H1 (cell line): ENCODE data around the gene MAN1C1. TPM values are rescaled to one million over a fixed set of nuclear protein-coding genes. Genes with fewer than 3 reads are reported as not detected.

Experiments
- CTCF ChIA-PET: fragments of 300-600 bp; sonication (Branson Sonifier 250); formaldehyde crosslinking; loops from one replicate; lab custom pipeline; 2021; ENCODE audit not compliant: partially characterized antibody; lab: Charles Lee
- POLR2A ChIA-PET: fragments of 300-600 bp; sonication (Branson Sonifier 250); formaldehyde crosslinking; loops from one replicate; lab custom pipeline; 2021; ENCODE audit warnings: inconsistent platforms; ENCODE audit not compliant: partially characterized antibody; lab: Charles Lee
- DNase-seq, 2 experiments: peaks; one replicate each; pipeline versions ENCODE4 v3.0.0 to v3.0.0-alpha.2; 2010 to 2022; ENCODE audit warnings: low spot score in 2 of 2, low read depth in 1 of 2, mixed read lengths in 1 of 2
- FAIRE-seq: peaks from 2 replicates; lab custom pipeline; 2011; peaks lifted over from hg19 to GRCh38; lab: Jason Lieb, UNC
- H2AFZ ChIP-seq: 2 replicates; pipeline ENCODE4 v1.8.1; 2012; ENCODE audit warnings: low read length, inconsistent platforms
- H2AK5ac ChIP-seq: 2 replicates; pipeline ENCODE4 v1.6.1; 2013; ENCODE audit warnings: low read depth, low read length
- H2BK120ac ChIP-seq: replicated peaks from 2 replicates; pipeline ENCODE3; 2013; ENCODE audit warnings: low read depth, low read length, inconsistent platforms
- H2BK12ac ChIP-seq: 2 replicates; pipeline ENCODE4 v1.6.1; 2013; ENCODE audit warnings: low read depth, low read length
- H2BK15ac ChIP-seq: 2 replicates; pipeline ENCODE4 v1.6.1; 2013; ENCODE audit warnings: low read length
- H2BK20ac ChIP-seq: 2 replicates; pipeline ENCODE4 v1.6.1; 2013; ENCODE audit warnings: low read length
- H2BK5ac ChIP-seq: 2 replicates; pipeline ENCODE4 v1.6.1; 2013; ENCODE audit warnings: low read depth, low read length
- H3K14ac ChIP-seq: 2 replicates; pipeline ENCODE4 v1.6.1; 2013; ENCODE audit warnings: inconsistent platforms; ENCODE audit not compliant: insufficient read length
- H3K18ac ChIP-seq: 2 replicates; pipeline ENCODE4 v1.6.1; 2013; ENCODE audit warnings: low read length; ENCODE audit errors: extremely low read depth
- H3K23ac ChIP-seq: 2 replicates; pipeline ENCODE4 v1.6.1; 2013; ENCODE audit warnings: inconsistent platforms; ENCODE audit not compliant: insufficient read length
- H3K23me2 ChIP-seq: 2 replicates; pipeline ENCODE4 v1.6.1; 2013; ENCODE audit warnings: low read depth, low read length
- H3K27ac ChIP-seq: 2 replicates; pipeline ENCODE4 v1.6.1; 2011; ENCODE audit warnings: low read depth, low read length, inconsistent platforms
- H3K27me3 ChIP-seq, 4 experiments: replicated peaks in 1 of 4; 1 replicate in 1 of 4; 2 replicates in 3 of 4; pipeline versions ENCODE4 v1.6.1 to v1.8.1; 2011 to 2013; ENCODE audit warnings: low read length in 3 of 4, mild to moderate bottlenecking in 3 of 4, inconsistent platforms in 2 of 4, mixed read lengths in 2 of 4, moderate library complexity in 1 of 4; ENCODE audit not compliant: control insufficient read depth in 3 of 4, insufficient read depth in 3 of 4; ENCODE audit errors: extremely low read depth in 1 of 4
- H3K36me3 ChIP-seq, 4 experiments: 2 replicates each; pipeline versions ENCODE4 v1.6.1 to v1.8.1; 2011 to 2013; ENCODE audit warnings: mild to moderate bottlenecking in 4 of 4, low read length in 3 of 4, moderate library complexity in 2 of 4, control low read depth in 1 of 4, inconsistent platforms in 1 of 4; ENCODE audit not compliant: insufficient read depth in 4 of 4, control insufficient read depth in 2 of 4
- H3K4ac ChIP-seq: replicated peaks from 2 replicates; pipeline ENCODE3; 2013; ENCODE audit warnings: low read length, low read depth, mixed read lengths, inconsistent platforms; ENCODE audit not compliant: insufficient read length
- H3K4me1 ChIP-seq, 4 experiments: replicated peaks in 1 of 4; 1 replicate in 1 of 4; 2 replicates in 3 of 4; pipeline versions ENCODE4 v1.6.1 to v1.8.1; 2011 to 2013; ENCODE audit warnings: low read length in 3 of 4, inconsistent platforms in 2 of 4, mixed read lengths in 1 of 4; ENCODE audit not compliant: insufficient read depth in 4 of 4, control insufficient read depth in 3 of 4
- H3K4me2 ChIP-seq, 2 experiments: 2 replicates each; pipeline versions ENCODE4 v1.6.1 to v1.8.1; 2011 to 2013; ENCODE audit warnings: low read depth in 2 of 2, low read length in 2 of 2, control low read depth in 1 of 2, inconsistent platforms in 1 of 2, mild to moderate bottlenecking in 1 of 2; ENCODE audit not compliant: insufficient read depth in 1 of 2
- H3K4me3 ChIP-seq, 4 experiments: fragments of 200-600, 300-600 bp in 1 of 4; sonication (generic), shearing (Covaris generic), sonication (Bioruptor Twin) in 1 of 4; 2 replicates each; pipeline versions ENCODE4 v1.5.1 to v1.8.1; 2011 to 2016; ENCODE audit warnings: low read length in 4 of 4, low read depth in 3 of 4, control low read depth in 2 of 4, inconsistent platforms in 2 of 4, mild to moderate bottlenecking in 2 of 4, mixed read lengths in 1 of 4, moderate library complexity in 1 of 4; ENCODE audit not compliant: insufficient read depth in 2 of 4; ENCODE audit errors: extremely low read depth in 1 of 4
- H3K56ac ChIP-seq: replicated peaks from 2 replicates; pipeline ENCODE3; 2013; ENCODE audit warnings: low read depth, mild to moderate bottlenecking, mixed read lengths, low read length, inconsistent platforms; ENCODE audit not compliant: insufficient read length
- H3K79me1 ChIP-seq: 2 replicates; pipeline ENCODE4 v1.6.1; 2013; ENCODE audit warnings: low read depth, low read length, control low read depth
- H3K79me2 ChIP-seq, 2 experiments: 2 replicates each; pipeline versions ENCODE4 v1.6.1 to v1.8.1; 2012 to 2013; ENCODE audit warnings: low read length in 2 of 2, mild to moderate bottlenecking in 2 of 2, inconsistent platforms in 1 of 2; ENCODE audit not compliant: insufficient read depth in 2 of 2, control insufficient read depth in 1 of 2
- H3K9ac ChIP-seq, 4 experiments: replicated peaks in 1 of 4; 1 replicate in 1 of 4; 2 replicates in 3 of 4; pipeline versions ENCODE4 v1.6.1 to v1.8.1; 2011 to 2013; ENCODE audit warnings: low read depth in 3 of 4, low read length in 3 of 4, control low read depth in 2 of 4, mild to moderate bottlenecking in 2 of 4, moderate library complexity in 2 of 4, inconsistent platforms in 1 of 4; ENCODE audit errors: extremely low read depth in 1 of 4
- H3K9me3 ChIP-seq, 2 experiments: 2 replicates each; pipeline versions ENCODE4 v1.6.1 to v1.8.1; 2012 to 2013; ENCODE audit warnings: mild to moderate bottlenecking in 2 of 2, moderate library complexity in 2 of 2, control low read depth in 1 of 2, inconsistent platforms in 1 of 2, low read depth in 1 of 2, low read length in 1 of 2, mixed read lengths in 1 of 2; ENCODE audit not compliant: insufficient read depth in 2 of 2
- H4K20me1 ChIP-seq, 2 experiments: replicated peaks in 1 of 2; 2 replicates each; pipeline versions ENCODE3 to v1.8.1; 2011 to 2013; ENCODE audit warnings: inconsistent platforms in 2 of 2, low read length in 2 of 2, mild to moderate bottlenecking in 1 of 2; ENCODE audit not compliant: insufficient read depth in 2 of 2, control insufficient read depth in 1 of 2
- H4K5ac ChIP-seq: 2 replicates; pipeline ENCODE4 v1.6.1; 2013; ENCODE audit warnings: low read length, low read depth, mixed read lengths, inconsistent platforms; ENCODE audit not compliant: insufficient read length
- H4K8ac ChIP-seq: 2 replicates; pipeline ENCODE4 v1.8.0; 2013; ENCODE audit warnings: mild to moderate bottlenecking, moderate library complexity, low read length, inconsistent platforms; ENCODE audit not compliant: insufficient read depth; ENCODE audit errors: extremely low read depth
- H4K91ac ChIP-seq: replicated peaks from 2 replicates; pipeline ENCODE3; 2013; ENCODE audit warnings: low read length, mixed read lengths, inconsistent platforms; ENCODE audit not compliant: insufficient read length
- BCL11A ChIP-seq, 2 experiments: IDR thresholded peaks; one replicate each; pipeline ENCODE4 v1.6.1; 2011; ENCODE audit warnings: low read depth in 2 of 2, low read length in 2 of 2, mild to moderate bottlenecking in 2 of 2
- CBX5 ChIP-seq: fragments of 300-800, 300-1000 bp; sonication (generic); IDR thresholded peaks from 2 replicates; pipeline ENCODE4 v1.7.1; 2016; ENCODE audit warnings: antibody characterized with exemption, low read length, low read depth
- CEBPB ChIP-seq: IDR thresholded peaks from 2 replicates; pipeline ENCODE4 v1.6.1; 2012; ENCODE audit warnings: low read depth, low read length
- CREB1 ChIP-seq: IDR thresholded peaks from 2 replicates; pipeline ENCODE4 v1.6.1; 2012; ENCODE audit warnings: inconsistent platforms
- SIX5 ChIP-seq: IDR thresholded peaks from 2 replicates; pipeline ENCODE4 v1.6.1; 2011; ENCODE audit warnings: mild to moderate bottlenecking, low read depth, low read length
- TAF1 ChIP-seq: IDR thresholded peaks from 2 replicates; pipeline ENCODE4 v1.6.1; 2011; ENCODE audit warnings: mild to moderate bottlenecking, low read depth, low read length
- TAF7 ChIP-seq: optimal IDR thresholded peaks from 2 replicates; pipeline ENCODE3; 2011; ENCODE audit warnings: low read depth, mild to moderate bottlenecking, inconsistent platforms, low read length, moderate library complexity, borderline replicate concordance
- TBP ChIP-seq: IDR thresholded peaks from 2 replicates; pipeline ENCODE4 v1.6.1; 2011; ENCODE audit warnings: low read depth, low read length, improper control_type of control experiment
- YY1 ChIP-seq: IDR thresholded peaks from 2 replicates; pipeline ENCODE4 v1.6.1; 2011; ENCODE audit warnings: low read depth, mild to moderate bottlenecking, low read length
- WGBS, 2 experiments: shearing (Covaris generic) in 1 of 2; methylation state at CpG; one replicate each; pipeline versions ENCODE4 v1.1.6 to v1.1.7; 2013 to 2015; ENCODE audit warnings: low lambda C conversion rate in 2 of 2, mixed read lengths in 2 of 2, inconsistent platforms in 1 of 2, low coverage in 1 of 2, missing lambda C conversion rate in 1 of 2; ENCODE audit not compliant: insufficient replicate concordance in 2 of 2, insufficient coverage in 1 of 2, insufficient read length in 1 of 2; ENCODE audit errors: extremely low coverage in 1 of 2, missing lambda C conversion rate in 1 of 2; 5-methylcytosine and 5-hydroxymethylcytosine counted together
- polyA plus RNA-seq, 7 experiments: library from polyadenylated mRNA; depleted of rRNA in 3 of 7; stranded (reverse) in 5 of 7; unstranded in 2 of 7; fragments of >200 nt in 5 of 7; fragments of 200-250 nt in 2 of 7; gene quantifications; 1 replicate in 5 of 7; 2 replicates in 1 of 7; 4 replicates in 1 of 7; pipeline versions ENCODE4 v1.2.1 to v1.2.3, GENCODE V29; 2011 to 2013; ENCODE audit warnings: missing spikeins in 2 of 7, mixed read lengths in 2 of 7
- total RNA-seq: library from RNA; stranded (reverse); fragmentation: NEBNext Ultra II Directional; extraction: Animal tissue kit (Norgen Biotek cat#: 25700); gene quantifications from 2 replicates; pipeline ENCODE4 v1.2.1, GENCODE V29; 2021
- TF ChIP-seq, protein P1 (sequence below): IDR thresholded peaks from 2 replicates; pipeline ENCODE4 v1.6.1; 2011; ENCODE audit warnings: low read depth, mild to moderate bottlenecking, low read length; ENCODE audit not compliant: insufficient read depth
- TF ChIP-seq, protein P2 (sequence below): IDR thresholded peaks from 2 replicates; pipeline ENCODE4 v1.6.1; 2011; ENCODE audit warnings: low read length, improper control_type of control experiment
- TF ChIP-seq, protein P3 (sequence below): IDR thresholded peaks from 2 replicates; pipeline ENCODE4 v1.6.1; 2012; ENCODE audit warnings: inconsistent platforms

MAN1C1 gene
- total and polyA plus RNA-seq, 2 of the 8 experiments (the other 6 are each of a cell fraction or from before 2014, with no cell fraction given), result 7.8 to 15.2 TPM

GRCh38 chr1:25684216-25684965 is 67.8 kb downstream of the MAN1C1 start:
- Histone ChIP-seq H3K23me2 (no peaks in the 10 kb centered on the region), H4K5ac (no peak overlapping the region), H4K91ac (no peak overlapping the region), H3K14ac (no peak overlapping the region), H2BK120ac (no peak overlapping the region), H3K36me3 (no peaks in the 10 kb centered on the region), H3K79me1 (no peaks in the 10 kb centered on the region), H3K79me2 (no peaks in the 10 kb centered on the region), H3K27me3 (no peaks in the 10 kb centered on the region; a peak in 1 of 7 replicates), H3K27ac (no peak overlapping the region), H3K18ac (no peak overlapping the region), H4K20me1 (no peaks in the 10 kb centered on the region), H3K9me3 (no peaks in the 10 kb centered on the region), H2BK20ac (no peak overlapping the region), H2AFZ (no peak overlapping the region), H2BK5ac (no peak overlapping the region), H3K4me3 (no peak overlapping the region), H2BK15ac (no peak overlapping the region), H3K4ac (no peak overlapping the region), H3K4me1 (no peaks in the 10 kb centered on the region), H2AK5ac (peak overlapping the region; percentile 44; the same call in 1 of the 2 replicates), H3K4me2 (no peak overlapping the region), H3K23ac (no peak overlapping the region), H3K56ac (no peak overlapping the region), H4K8ac (peak overlapping the region; percentile 5; the same call in 1 of the 2 replicates), H3K9ac (no peak overlapping the region), H2BK12ac (no peak overlapping the region)
- WGBS, 2 experiments, result 84% methylated on average over 13 of the region's 13 CpGs; no CpG with 5 or more reads in 1 of the 2 experiments
- FAIRE-seq, result no peak
- ChIA-PET CTCF (interaction anchor here (0.6 to 5.5 kb wide), 12 partner anchors 9 to 708 kb away, joined by 3 to 36 read pairs (median 3); no protein-coding TSS in a partner anchor), POLR2A (interaction anchor here (1.8 kb wide), 1 partner anchor 8 kb away, joined by 6 read pairs; no protein-coding TSS in a partner anchor)
- no peak for DNase-seq
- TF ChIP-seq BCL11A (IDR thresholded peaks at IDR 0.05; ENCODE audit: low read depth in 2 of 2, low read length in 2 of 2) (no peak), TAF1 (no peak), TAF7 (no peak), SIX5 (no peak), TBP (no peak), CREB1 (no peak), CBX5 (no peak), YY1 (no peak), CEBPB (no peak)
- TF ChIP-seq, protein P1, sequence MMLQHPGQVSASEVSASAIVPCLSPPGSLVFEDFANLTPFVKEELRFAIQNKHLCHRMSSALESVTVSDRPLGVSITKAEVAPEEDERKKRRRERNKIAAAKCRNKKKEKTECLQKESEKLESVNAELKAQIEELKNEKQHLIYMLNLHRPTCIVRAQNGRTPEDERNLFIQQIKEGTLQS, result no peak
- TF ChIP-seq, protein P2, sequence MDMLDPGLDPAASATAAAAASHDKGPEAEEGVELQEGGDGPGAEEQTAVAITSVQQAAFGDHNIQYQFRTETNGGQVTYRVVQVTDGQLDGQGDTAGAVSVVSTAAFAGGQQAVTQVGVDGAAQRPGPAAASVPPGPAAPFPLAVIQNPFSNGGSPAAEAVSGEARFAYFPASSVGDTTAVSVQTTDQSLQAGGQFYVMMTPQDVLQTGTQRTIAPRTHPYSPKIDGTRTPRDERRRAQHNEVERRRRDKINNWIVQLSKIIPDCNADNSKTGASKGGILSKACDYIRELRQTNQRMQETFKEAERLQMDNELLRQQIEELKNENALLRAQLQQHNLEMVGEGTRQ, result no peak
- TF ChIP-seq, protein P3, sequence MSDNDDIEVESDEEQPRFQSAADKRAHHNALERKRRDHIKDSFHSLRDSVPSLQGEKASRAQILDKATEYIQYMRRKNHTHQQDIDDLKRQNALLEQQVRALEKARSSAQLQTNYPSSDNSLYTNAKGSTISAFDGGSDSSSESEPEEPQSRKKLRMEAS, result no peak
